Measurements from ENCODE around the gene SLC25A1.

SLC25A1 gene

GRCh38 chr22:19169947-19170318, 8.6 kb downstream of the SLC25A1 start:
- no peak for TF ChIP-seq CTCF (IDR thresholded peaks at IDR 0.05; ENCODE audit: low read depth, low read length)
- no peak for TF ChIP-seq EZH2phosphoT487 (IDR thresholded peaks at IDR 0.05; ENCODE audit: low read depth)
- Histone ChIP-seq H3K27ac (ENCODE audit: low read length) (no peak overlapping the region), H3K79me2 (ENCODE audit: low read length) (peaks cover 45% of the 10 kb centered on the region), H3K9ac (ENCODE audit: low read length) (no peak overlapping the region), H3K4me3 (ENCODE audit: low read length) (no peak overlapping the region), H3K4me1 (ENCODE audit: low read length) (peaks cover 34% of the 10 kb centered on the region), H3K36me3 (replicated peaks; ENCODE audit: low read depth, low read length) (peaks cover 3% of the 10 kb centered on the region), H3K9me3 (ENCODE audit: insufficient read depth, low read length) (no peaks in the 10 kb centered on the region), H3K27me3 (ENCODE audit: low read depth, low read length) (no peaks in the 10 kb centered on the region), H3K4me2 (ENCODE audit: low read length) (0 out of 2 replicates have a peak overlapping the region, but pooled peaks have one; percentile 100), H4K20me1 (ENCODE audit: insufficient read depth, low read length) (peaks cover 10% of the 10 kb centered on the region; the same call in 1 of the 2 replicates), H2AFZ (ENCODE audit: low read depth, low read length) (no peak overlapping the region)

GRCh38 chr22:19169002-19169946, 9.3 kb downstream of the SLC25A1 start:
- H3K4me1 ChIP-seq (ENCODE audit: low read length) = peaks cover 27% of the 10 kb centered on the region
- H3K9me3 ChIP-seq (ENCODE audit: insufficient read depth, low read length) = no peaks in the 10 kb centered on the region
- H3K4me3 ChIP-seq (ENCODE audit: low read length) = no peak overlapping the region
- no peak overlapping the region for H2AFZ ChIP-seq (ENCODE audit: low read depth, low read length)
- peaks cover 3% of the 10 kb centered on the region for H3K36me3 ChIP-seq (replicated peaks; ENCODE audit: low read depth, low read length)
- H4K20me1 ChIP-seq (ENCODE audit: insufficient read depth, low read length) = peaks cover 6% of the 10 kb centered on the region; the same call in 1 of the 2 replicates
- TF ChIP-seq EZH2phosphoT487 (IDR thresholded peaks at IDR 0.05; ENCODE audit: low read depth) = no peak
- no peak for TF ChIP-seq CTCF (IDR thresholded peaks at IDR 0.05; ENCODE audit: low read depth, low read length)
- no peak overlapping the region for H3K27ac ChIP-seq (ENCODE audit: low read length)
- H3K27me3 ChIP-seq (ENCODE audit: low read depth, low read length) = no peaks in the 10 kb centered on the region
- no peak overlapping the region for H3K9ac ChIP-seq (ENCODE audit: low read length)
- peaks cover 39% of the 10 kb centered on the region for H3K79me2 ChIP-seq (ENCODE audit: low read length)
- H3K4me2 ChIP-seq (ENCODE audit: low read length) = no peak overlapping the region

- H3K27me3 ChIP-seq (ENCODE audit: low read depth, low read length) = no peaks in the 10 kb centered on the region
- no peaks in the 10 kb centered on the region for H3K9me3 ChIP-seq (ENCODE audit: insufficient read depth, low read length)
- no peak overlapping the region for H3K4me2 ChIP-seq (ENCODE audit: low read length)
- no peak overlapping the region for H3K4me3 ChIP-seq (ENCODE audit: low read length)
- no peak overlapping the region for H2AFZ ChIP-seq (ENCODE audit: low read depth, low read length)
- H3K36me3 ChIP-seq (replicated peaks; ENCODE audit: low read depth, low read length) = no peaks in the 10 kb centered on the region
- H3K4me1 ChIP-seq (ENCODE audit: low read length) = peaks cover 17% of the 10 kb centered on the region
- no peak overlapping the region for H3K27ac ChIP-seq (ENCODE audit: low read length)
- H3K79me2 ChIP-seq (ENCODE audit: low read length) = peaks cover 29% of the 10 kb centered on the region
- no peak overlapping the region for H3K9ac ChIP-seq (ENCODE audit: low read length)
- H4K20me1 ChIP-seq (ENCODE audit: insufficient read depth, low read length) = no peaks in the 10 kb centered on the region; the same call in 1 of the 2 replicates
- TF ChIP-seq EZH2phosphoT487 (IDR thresholded peaks at IDR 0.05; ENCODE audit: low read depth) = no peak
- no peak for TF ChIP-seq CTCF (IDR thresholded peaks at IDR 0.05; ENCODE audit: low read depth, low read length)
These were observed 10.2 kb downstream of the SLC25A1 start for GRCh38 chr22:19168088-19168890.
